NB4 (cell line): Measurements from ENCODE around the gene SLC27A1.

Experiments
- MYC ChIP-seq: IDR thresholded peaks from 2 replicates; pipeline ENCODE4 v1.6.1; 2011; ENCODE audit warnings: low read depth, low read length
- POLR2A ChIP-seq: IDR thresholded peaks from 2 replicates; pipeline ENCODE4 v1.6.1; 2011; ENCODE audit warnings: mild to moderate bottlenecking; ENCODE audit not compliant: insufficient read length; ENCODE audit errors: extremely low read depth
- TF ChIP-seq, protein P1 (sequence below): IDR thresholded peaks from one replicate; pipeline ENCODE4 v1.5.1; 2012; ENCODE audit warnings: low read depth, low read length
- TF ChIP-seq, protein P2 (sequence below): IDR thresholded peaks from 2 replicates; pipeline ENCODE4 v1.6.1; 2011; ENCODE audit warnings: low read depth, low read length

DNA sequence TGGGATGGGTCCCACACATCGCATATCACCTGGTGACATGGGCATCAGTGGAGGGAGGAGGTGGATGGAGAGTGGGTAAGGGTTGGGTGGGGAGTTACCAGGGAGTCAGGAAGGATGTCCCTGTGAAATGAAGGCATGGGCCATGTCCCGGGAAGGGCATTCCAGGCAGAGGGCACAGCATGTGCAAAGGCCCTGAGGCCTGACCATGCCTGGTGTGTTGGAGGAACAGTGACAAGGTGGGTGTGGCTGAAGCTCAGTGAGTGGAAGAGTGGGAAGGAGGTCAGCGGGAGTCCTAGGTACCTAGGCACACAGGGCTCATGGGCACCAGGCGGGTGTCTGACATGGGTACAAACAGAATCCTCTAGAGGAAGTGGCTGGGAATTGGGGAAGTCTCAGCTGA is 74.1 kb downstream of the SLC27A1 start:
- TF ChIP-seq, protein P1, sequence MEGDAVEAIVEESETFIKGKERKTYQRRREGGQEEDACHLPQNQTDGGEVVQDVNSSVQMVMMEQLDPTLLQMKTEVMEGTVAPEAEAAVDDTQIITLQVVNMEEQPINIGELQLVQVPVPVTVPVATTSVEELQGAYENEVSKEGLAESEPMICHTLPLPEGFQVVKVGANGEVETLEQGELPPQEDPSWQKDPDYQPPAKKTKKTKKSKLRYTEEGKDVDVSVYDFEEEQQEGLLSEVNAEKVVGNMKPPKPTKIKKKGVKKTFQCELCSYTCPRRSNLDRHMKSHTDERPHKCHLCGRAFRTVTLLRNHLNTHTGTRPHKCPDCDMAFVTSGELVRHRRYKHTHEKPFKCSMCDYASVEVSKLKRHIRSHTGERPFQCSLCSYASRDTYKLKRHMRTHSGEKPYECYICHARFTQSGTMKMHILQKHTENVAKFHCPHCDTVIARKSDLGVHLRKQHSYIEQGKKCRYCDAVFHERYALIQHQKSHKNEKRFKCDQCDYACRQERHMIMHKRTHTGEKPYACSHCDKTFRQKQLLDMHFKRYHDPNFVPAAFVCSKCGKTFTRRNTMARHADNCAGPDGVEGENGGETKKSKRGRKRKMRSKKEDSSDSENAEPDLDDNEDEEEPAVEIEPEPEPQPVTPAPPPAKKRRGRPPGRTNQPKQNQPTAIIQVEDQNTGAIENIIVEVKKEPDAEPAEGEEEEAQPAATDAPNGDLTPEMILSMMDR: no peak
- TF ChIP-seq POLR2A (no peak), MYC (no peak)
- TF ChIP-seq, protein P2, sequence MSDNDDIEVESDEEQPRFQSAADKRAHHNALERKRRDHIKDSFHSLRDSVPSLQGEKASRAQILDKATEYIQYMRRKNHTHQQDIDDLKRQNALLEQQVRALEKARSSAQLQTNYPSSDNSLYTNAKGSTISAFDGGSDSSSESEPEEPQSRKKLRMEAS: no peak
